Fibroblast of lung (primary cell): Measurements from ENCODE around the gene PDE4D. TPM values are rescaled to one million over a fixed set of nuclear protein-coding genes. Genes with fewer than 3 reads are reported as not detected.

Source experiments
- DNase-seq, 2 donors: peaks; one replicate each; pipeline versions ENCODE4 v3.0.0 to v3.0.0-alpha.2; 2010; ENCODE audit warnings: low read depth in 2 of 2
- H2AFZ ChIP-seq: 2 replicates; pipeline ENCODE4 v1.5.1; 2012; ENCODE audit warnings: low read length, control low read depth, inconsistent platforms
- H3K27ac ChIP-seq: 2 replicates; pipeline ENCODE4 v1.5.1; 2011; ENCODE audit warnings: low read length, control low read depth; ENCODE audit not compliant: insufficient read depth
- H3K27me3 ChIP-seq: 2 replicates; pipeline ENCODE4 v1.5.1; 2011; ENCODE audit warnings: mild to moderate bottlenecking, low read length; ENCODE audit not compliant: control insufficient read depth, insufficient read depth
- H3K36me3 ChIP-seq: 2 replicates; pipeline ENCODE4 v1.5.1; 2011; ENCODE audit warnings: low read length; ENCODE audit not compliant: control insufficient read depth, insufficient read depth
- H3K4me1 ChIP-seq: 2 replicates; pipeline ENCODE4 v1.5.1; 2011; ENCODE audit warnings: low read length; ENCODE audit not compliant: control insufficient read depth, insufficient read depth; ENCODE audit errors: extremely low read depth
- H3K4me2 ChIP-seq: 2 replicates; pipeline ENCODE4 v1.5.1; 2011; ENCODE audit warnings: low read length, control low read depth; ENCODE audit not compliant: insufficient read depth; ENCODE audit errors: extremely low read depth
- H3K4me3 ChIP-seq, 4 experiments: fragments of 200-600 bp in 1 of 4; sonication (generic) in 1 of 4; replicated peaks in 1 of 4; 2 replicates each; pipeline ENCODE4 v1.5.1; 2011 to 2016; ENCODE audit warnings: low read length in 4 of 4, low read depth in 3 of 4, mild to moderate bottlenecking in 3 of 4, control low read depth in 2 of 4, inconsistent platforms in 1 of 4, mixed read lengths in 1 of 4; ENCODE audit not compliant: insufficient read depth in 1 of 4; ENCODE audit errors: control extremely low read depth in 1 of 4
- H3K79me2 ChIP-seq: 2 replicates; pipeline ENCODE4 v1.5.1; 2012; ENCODE audit warnings: mild to moderate bottlenecking, low read length, inconsistent platforms; ENCODE audit not compliant: control insufficient read depth, insufficient read depth
- H3K9ac ChIP-seq: 2 replicates; pipeline ENCODE4 v1.5.1; 2011; ENCODE audit warnings: mild to moderate bottlenecking, low read length, control low read depth; ENCODE audit not compliant: insufficient read depth
- H3K9me3 ChIP-seq: 2 replicates; pipeline ENCODE4 v1.5.1; 2012; ENCODE audit warnings: low read depth, low read length; ENCODE audit not compliant: control insufficient read depth, insufficient read depth
- H4K20me1 ChIP-seq: 2 replicates; pipeline ENCODE4 v1.5.1; 2011; ENCODE audit warnings: low read length; ENCODE audit not compliant: control insufficient read depth, insufficient read depth; ENCODE audit errors: extremely low read depth
- EZH2 ChIP-seq: IDR thresholded peaks from 2 replicates; pipeline ENCODE4 v1.5.1; 2012; ENCODE audit warnings: low read length, control low read depth, mild to moderate bottlenecking; ENCODE audit errors: missing control alignments
- polyA plus RNA-seq, 2 donors: library from polyadenylated mRNA; depleted of rRNA in 1 of 2; stranded (reverse) in 1 of 2; unstranded in 1 of 2; fragments of >200 nt; gene quantifications; 2 replicates each; pipeline ENCODE4 v1.2.1, GENCODE V29; 2011 to 2012; ENCODE audit warnings: missing spikeins in 1 of 2
- total RNA-seq: library from RNA; depleted of rRNA; stranded (reverse); fragments of >200 nt; gene quantifications from 2 replicates; pipeline ENCODE4 v1.2.1, GENCODE V29; 2014
- TF ChIP-seq, protein P1 (sequence below), 2 donors: IDR thresholded peaks in 1 of 2; conservative IDR thresholded peaks in 1 of 2; 1 replicate in 1 of 2; 2 replicates in 1 of 2; pipeline ENCODE4 v1.5.1; 2011 to 2012; ENCODE audit warnings: low read length in 2 of 2, control low read depth in 1 of 2, inconsistent platforms in 1 of 2, low read depth in 1 of 2, mild to moderate bottlenecking in 1 of 2

The PDE4D gene
- total and polyA plus RNA-seq, 2 donors (not counting 1 experiment from before 2014, with no cell fraction given), result 2.1 to 8.3 TPM

GRCh38 chr5:59276917-59277372, 616.6 kb downstream of the PDE4D start:
- Histone ChIP-seq H2AFZ (no peak overlapping the region), H3K9ac (no peak overlapping the region), H3K79me2 (no peaks in the 10 kb centered on the region), H3K4me1 (no peaks in the 10 kb centered on the region), H3K4me3 (no peak overlapping the region), H3K4me2 (no peak overlapping the region), H4K20me1 (no peaks in the 10 kb centered on the region), H3K36me3 (no peaks in the 10 kb centered on the region), H3K27me3 (no peaks in the 10 kb centered on the region), H3K9me3 (no peaks in the 10 kb centered on the region), H3K27ac (no peak overlapping the region)
- DNase-seq, result peak; percentile 1 to 64
- no peak for TF ChIP-seq EZH2
- TF ChIP-seq, protein P1, sequence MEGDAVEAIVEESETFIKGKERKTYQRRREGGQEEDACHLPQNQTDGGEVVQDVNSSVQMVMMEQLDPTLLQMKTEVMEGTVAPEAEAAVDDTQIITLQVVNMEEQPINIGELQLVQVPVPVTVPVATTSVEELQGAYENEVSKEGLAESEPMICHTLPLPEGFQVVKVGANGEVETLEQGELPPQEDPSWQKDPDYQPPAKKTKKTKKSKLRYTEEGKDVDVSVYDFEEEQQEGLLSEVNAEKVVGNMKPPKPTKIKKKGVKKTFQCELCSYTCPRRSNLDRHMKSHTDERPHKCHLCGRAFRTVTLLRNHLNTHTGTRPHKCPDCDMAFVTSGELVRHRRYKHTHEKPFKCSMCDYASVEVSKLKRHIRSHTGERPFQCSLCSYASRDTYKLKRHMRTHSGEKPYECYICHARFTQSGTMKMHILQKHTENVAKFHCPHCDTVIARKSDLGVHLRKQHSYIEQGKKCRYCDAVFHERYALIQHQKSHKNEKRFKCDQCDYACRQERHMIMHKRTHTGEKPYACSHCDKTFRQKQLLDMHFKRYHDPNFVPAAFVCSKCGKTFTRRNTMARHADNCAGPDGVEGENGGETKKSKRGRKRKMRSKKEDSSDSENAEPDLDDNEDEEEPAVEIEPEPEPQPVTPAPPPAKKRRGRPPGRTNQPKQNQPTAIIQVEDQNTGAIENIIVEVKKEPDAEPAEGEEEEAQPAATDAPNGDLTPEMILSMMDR (conservative IDR thresholded peaks at IDR 0.05 in 1 of 2, IDR thresholded peaks at IDR 0.05 in 1 of 2; ENCODE audit: low read depth in 1 of 2, low read length in 2 of 2), result no peak

DNA sequence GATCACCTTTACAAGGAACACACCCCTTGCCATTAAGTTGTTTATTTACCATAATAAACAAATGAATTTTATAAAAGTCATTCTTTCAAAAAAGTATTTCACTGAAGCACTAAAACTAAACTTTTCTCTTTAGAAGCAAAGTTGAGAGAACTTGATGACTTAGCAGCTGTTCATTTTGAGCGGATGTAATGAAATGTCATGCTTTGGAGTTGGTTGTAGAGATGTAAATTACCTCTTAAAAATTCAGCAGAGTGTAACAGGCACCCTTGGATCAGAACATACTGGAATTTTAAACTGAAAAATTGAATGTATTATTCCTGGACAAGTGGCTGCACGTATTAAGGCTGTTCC, 617.2 kb downstream of the PDE4D start:
- no peak for TF ChIP-seq EZH2
- TF ChIP-seq, protein P1 (conservative IDR thresholded peaks at IDR 0.05 in 1 of 2, IDR thresholded peaks at IDR 0.05 in 1 of 2; ENCODE audit: low read depth in 1 of 2, low read length in 2 of 2), result no peak
- Histone ChIP-seq H3K9me3 (no peaks in the 10 kb centered on the region), H3K4me2 (peak overlapping the region; percentile 95), H2AFZ (no peak overlapping the region), H3K27me3 (no peaks in the 10 kb centered on the region), H3K27ac (no peak overlapping the region), H3K36me3 (no peaks in the 10 kb centered on the region), H3K79me2 (no peaks in the 10 kb centered on the region), H3K4me3 (peak overlapping the region in 3 of 4 experiments; percentile 34 to 79 (median 50)), H3K4me1 (no peaks in the 10 kb centered on the region), H4K20me1 (no peaks in the 10 kb centered on the region), H3K9ac (no peak overlapping the region)
- DNase-seq, result no peak

DNA sequence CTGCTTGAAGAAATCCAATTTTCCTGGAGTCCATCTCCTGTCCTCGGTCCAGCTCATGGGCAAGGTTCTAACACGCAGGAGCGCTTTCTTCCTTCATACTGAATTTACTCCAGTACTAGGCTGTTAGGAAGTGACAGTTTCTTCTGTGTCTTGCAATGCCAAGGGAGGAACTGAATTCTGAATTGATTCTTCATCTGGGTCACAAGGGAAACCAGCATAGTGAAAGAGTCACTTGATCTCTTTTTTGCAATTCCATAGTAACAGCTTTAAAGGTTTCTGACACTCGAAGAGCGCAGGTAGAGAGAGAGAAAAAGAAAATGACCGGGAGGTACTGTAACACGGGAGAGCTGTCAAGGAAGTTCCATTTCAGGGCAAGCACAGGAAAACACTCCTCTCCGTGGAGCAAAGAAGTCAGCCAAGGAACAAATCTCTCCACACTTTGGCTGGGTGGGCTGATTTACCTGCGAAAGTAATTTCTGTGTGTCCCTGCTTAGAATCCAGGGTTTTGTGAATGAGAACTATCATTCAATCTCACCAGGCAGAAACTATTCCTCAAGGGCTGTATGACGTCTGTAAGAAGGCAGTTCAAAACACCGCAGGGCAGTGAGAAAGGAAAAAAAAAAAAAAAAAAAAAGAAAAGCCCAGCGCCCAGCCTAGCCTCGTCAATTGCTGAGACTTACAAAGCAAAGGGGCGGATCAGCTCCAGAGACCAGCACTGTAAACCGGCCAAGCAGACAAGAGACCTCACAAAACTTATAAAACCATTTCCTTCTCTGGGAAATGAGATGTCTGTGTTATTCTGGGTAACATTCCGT, 617.8 kb downstream of the PDE4D start:
- DNase-seq, result peak; percentile 67 to 68
- H3K27ac ChIP-seq, result no peak overlapping the region
- no peak overlapping the region for H3K9ac ChIP-seq
- no peaks in the 10 kb centered on the region for H3K79me2 ChIP-seq
- peak overlapping the region; percentile 86 for H2AFZ ChIP-seq
- H3K27me3 ChIP-seq, result no peaks in the 10 kb centered on the region
- no peaks in the 10 kb centered on the region for H3K4me1 ChIP-seq
- H3K9me3 ChIP-seq, result no peaks in the 10 kb centered on the region
- no peak for TF ChIP-seq EZH2
- TF ChIP-seq, protein P1 (conservative IDR thresholded peaks at IDR 0.05 in 1 of 2, IDR thresholded peaks at IDR 0.05 in 1 of 2; ENCODE audit: low read depth in 1 of 2, low read length in 2 of 2), result no peak
- H3K36me3 ChIP-seq, result no peaks in the 10 kb centered on the region
- H4K20me1 ChIP-seq, result no peaks in the 10 kb centered on the region
- peak overlapping the region; percentile 34 to 79 (median 52) for H3K4me3 ChIP-seq
- H3K4me2 ChIP-seq, result peak overlapping the region; percentile 95
